Measurements from ENCODE around the gene TMCC2. TPM values are rescaled to one million over a fixed set of nuclear protein-coding genes. Genes with fewer than 3 reads are reported as not detected.

TMCC2 gene
- polyA plus RNA-seq, 1 experiment, result 3.4 TPM

GRCh38 chr1:205224736-205225135 lies 3.0 kb upstream of the TMCC2 start:
- H3K36me3 ChIP-seq (ENCODE audit: control insufficient read depth, insufficient read depth, low read length), result no peaks in the 10 kb centered on the region
- POLR2A ChIA-PET, result no interaction called here
- CTCF ChIA-PET, result interaction anchor here (1.6 to 8.7 kb wide), 2 partner anchors 33 to 104 kb away, joined by 3 to 106 read pairs; no protein-coding TSS in a partner anchor
- no peak for TF ChIP-seq CTCF (IDR thresholded peaks at IDR 0.05; ENCODE audit: insufficient read depth, low read depth, low read length)
- peaks cover 2% of the 10 kb centered on the region for H3K27me3 ChIP-seq (ENCODE audit: control insufficient read depth, insufficient read depth, low read length)
- H3K4me3 ChIP-seq (ENCODE audit: low read depth, low read length), result no peak overlapping the region
- DNase-seq (ENCODE audit: low read depth), result no peak

GRCh38 chr1:205225901-205226765 lies 1.6 kb upstream of the TMCC2 start:
- ChIA-PET CTCF (interaction anchor here (0.8 to 8.7 kb wide), 5 partner anchors 24 to 253 kb away, joined by 3 to 106 read pairs (median 3); no protein-coding TSS in a partner anchor), POLR2A (interaction anchor here (0.5 to 0.6 kb wide), 2 partner anchors 297 to 718 kb away, joined by 3 to 7 read pairs; no protein-coding TSS in a partner anchor)
- no peak for DNase-seq (ENCODE audit: low read depth)
- TF ChIP-seq CTCF (IDR thresholded peaks at IDR 0.05; ENCODE audit: insufficient read depth, low read depth, low read length), result no peak
- H3K4me3 ChIP-seq (ENCODE audit: low read depth, low read length), result no peak overlapping the region
- no peaks in the 10 kb centered on the region for H3K36me3 ChIP-seq (ENCODE audit: control insufficient read depth, insufficient read depth, low read length)
- peaks cover 2% of the 10 kb centered on the region for H3K27me3 ChIP-seq (ENCODE audit: control insufficient read depth, insufficient read depth, low read length)

- ChIA-PET POLR2A (interaction anchor here (0.6 kb wide), 1 partner anchor 296 kb away, joined by 3 read pairs; no protein-coding TSS in a partner anchor), CTCF (interaction anchor here (1.0 to 8.7 kb wide), 10 partner anchors 7 to 141 kb away, joined by 3 to 106 read pairs (median 4); partner anchors contain the start of gene RBBP5)
- peaks cover 2% of the 10 kb centered on the region for H3K27me3 ChIP-seq (ENCODE audit: control insufficient read depth, insufficient read depth, low read length)
- TF ChIP-seq CTCF (IDR thresholded peaks at IDR 0.05; ENCODE audit: insufficient read depth, low read depth, low read length), result no peak
- H3K4me3 ChIP-seq (ENCODE audit: low read depth, low read length), result peak overlapping the region; percentile 71
- no peak for DNase-seq (ENCODE audit: low read depth)
- no peaks in the 10 kb centered on the region for H3K36me3 ChIP-seq (ENCODE audit: control insufficient read depth, insufficient read depth, low read length)
These were observed 720 bp upstream of the TMCC2 start for GRCh38 chr1:205226868-205227583.

GRCh38 chr1:205228093-205228521 lies 361 bp downstream of the TMCC2 start:
- DNase-seq (ENCODE audit: low read depth), result no peak
- Histone ChIP-seq H3K36me3 (ENCODE audit: control insufficient read depth, insufficient read depth, low read length) (no peaks in the 10 kb centered on the region), H3K4me3 (ENCODE audit: low read depth, low read length) (peak overlapping the region; percentile 71), H3K27me3 (ENCODE audit: control insufficient read depth, insufficient read depth, low read length) (peaks cover 2% of the 10 kb centered on the region)
- TF ChIP-seq CTCF (IDR thresholded peaks at IDR 0.05; ENCODE audit: insufficient read depth, low read depth, low read length), result no peak
- CTCF ChIA-PET, result interaction anchor here (0.9 to 8.7 kb wide), 15 partner anchors 9 to 253 kb away, joined by 3 to 106 read pairs (median 5); partner anchors contain the start of gene RBBP5
- POLR2A ChIA-PET, result interaction anchor here (0.5 kb wide), 1 partner anchor 295 kb away, joined by 12 read pairs; no protein-coding TSS in a partner anchor
